A549 (cell line): ENCODE measurements around the gene CLSTN2. TPM values are rescaled to one million over a fixed set of nuclear protein-coding genes. Genes with fewer than 3 reads are reported as not detected.

Experiments used
- ATAC-seq, 2 experiments: fragments of 200-7000 bp in 1 of 2; fragments of >200 bp in 1 of 2; cut with Nextera tagmentation in 1 of 2; cut with Tn5 transposase in 1 of 2; 3 replicates each; pipeline versions ENCODE4 v1.8.0 to v1.9.1; 2018 to 2020; ENCODE audit warnings: mild to moderate bottlenecking in 1 of 2, moderate library complexity in 1 of 2
- CTCF ChIA-PET: fragments of 300-600 bp; sonication (Branson Sonifier 250); formaldehyde crosslinking; extraction: SDS; loops from one replicate; lab custom pipeline; 2021; ENCODE audit warnings: antibody characterized with exemption, inconsistent platforms; lab: Yijun Ruan, JAX
- POLR2A ChIA-PET: fragments of 350-600 bp; formaldehyde crosslinking; extraction: SDS; loops from one replicate; lab custom pipeline; 2021; ENCODE audit warnings: antibody characterized with exemption, inconsistent platforms; lab: Yijun Ruan, JAX
- DNase-seq, 2 experiments: peaks; one replicate each; pipeline versions ENCODE4 v3.0.0 to v3.0.0-alpha.2; 2011 to 2016; ENCODE audit warnings: low read depth in 1 of 2, low spot score in 1 of 2
- FAIRE-seq: peaks from 2 replicates; lab custom pipeline; 2011; peaks lifted over from hg19 to GRCh38; lab: Jason Lieb, UNC
- H3K27ac ChIP-seq, 2 experiments: fragments of >200 bp; sonication (Bioruptor Twin); formaldehyde crosslinking; 3 replicates each; pipeline ENCODE4 v1.5.1; 2016 to 2017
- H3K4me1 ChIP-seq: fragments of >200 bp; sonication (Bioruptor Twin); formaldehyde crosslinking; 3 replicates; pipeline ENCODE4 v1.6.1; 2016
- H3K4me2 ChIP-seq: fragments of >200 bp; sonication (Bioruptor Twin); formaldehyde crosslinking; 3 replicates; pipeline ENCODE4 v1.6.1; 2016
- H3K4me3 ChIP-seq: fragments of >200 bp; sonication (Bioruptor Twin); formaldehyde crosslinking; 3 replicates; pipeline ENCODE4 v1.5.1; 2016
- H3K9me3 ChIP-seq: fragments of >200 bp; sonication (Bioruptor Twin); formaldehyde crosslinking; 3 replicates; pipeline ENCODE4 v1.6.1; 2016
- ATOH8 ChIP-seq: fragments of 250-450 bp; sonication (Bioruptor Pico); IDR thresholded peaks from 2 replicates; pipeline ENCODE4 v1.5.0; 2020; ENCODE audit warnings: low read depth, mild to moderate bottlenecking, moderate library complexity
- BCL3 ChIP-seq: fragments of >200 bp; sonication (Bioruptor Twin); formaldehyde crosslinking; IDR thresholded peaks from 3 replicates; pipeline ENCODE4 v1.6.1; 2016
- CBX8 ChIP-seq: fragments of 200-600 bp; sonication (generic); IDR thresholded peaks from 2 replicates; pipeline ENCODE4 v1.6.1; 2016
- CEBPB ChIP-seq, 2 experiments: fragments of >200 bp in 1 of 2; sonication (Bioruptor Twin) in 1 of 2; formaldehyde crosslinking in 1 of 2; IDR thresholded peaks; 2 replicates each; pipeline ENCODE4 v1.6.1; 2012 to 2016
- CHD2 ChIP-seq: fragments of 150-350 bp; IDR thresholded peaks from 2 replicates; pipeline ENCODE4 v1.6.1; 2014; ENCODE audit warnings: low read length; ENCODE audit not compliant: partially characterized antibody
- CTCF ChIP-seq: fragments of >200 bp; sonication (Bioruptor Twin); formaldehyde crosslinking; IDR thresholded peaks from 3 replicates; pipeline ENCODE4 v1.5.1; 2016
- EHMT2 ChIP-seq: fragments of 200-600 bp; sonication (generic); IDR thresholded peaks from 2 replicates; pipeline ENCODE4 v1.6.1; 2016; ENCODE audit warnings: antibody characterized with exemption, low read depth, mild to moderate bottlenecking, moderate library complexity
- GATA3 ChIP-seq: IDR thresholded peaks from 2 replicates; pipeline ENCODE4 v1.6.1; 2012; ENCODE audit warnings: borderline replicate concordance
- HOXA7 ChIP-seq: fragments of 250-450 bp; sonication (Bioruptor Pico); IDR thresholded peaks from 2 replicates; pipeline ENCODE4 v1.5.0; 2020; ENCODE audit warnings: mild to moderate bottlenecking, moderate library complexity
- JUN ChIP-seq, 2 experiments: fragments of >200 bp; sonication (Bioruptor Twin); formaldehyde crosslinking; IDR thresholded peaks; 2 replicates in 1 of 2; 3 replicates in 1 of 2; pipeline ENCODE4 v1.6.1; 2016 to 2017
- MAX ChIP-seq: IDR thresholded peaks from 2 replicates; pipeline ENCODE4 v1.6.1; 2012
- MAZ ChIP-seq: fragments of 150-350 bp; IDR thresholded peaks from 2 replicates; pipeline ENCODE4 v1.6.1; 2014; ENCODE audit warnings: antibody characterized with exemption, low read depth, low read length, borderline replicate concordance
- MYC ChIP-seq: IDR thresholded peaks from 2 replicates; pipeline ENCODE4 v1.6.1; 2012; ENCODE audit warnings: mild to moderate bottlenecking, inconsistent platforms, low read length, improper control_type of control experiment, borderline replicate concordance
- NPAS2 ChIP-seq: fragments of 250-450 bp; sonication (Bioruptor Pico); IDR thresholded peaks from 2 replicates; pipeline ENCODE4 v1.8.0; 2022; ENCODE audit warnings: mild to moderate bottlenecking, moderate library complexity, borderline replicate concordance
- NR3C1 ChIP-seq: fragments of >200 bp; sonication (Bioruptor Twin); formaldehyde crosslinking; IDR thresholded peaks from 3 replicates; pipeline ENCODE4 v1.6.1; 2017
- PBX3 ChIP-seq: IDR thresholded peaks from 2 replicates; pipeline ENCODE4 v1.6.1; 2012
- POLR2A ChIP-seq: IDR thresholded peaks from 2 replicates; pipeline ENCODE4 v1.6.1; 2012; ENCODE audit warnings: mild to moderate bottlenecking, low read length
- RARB ChIP-seq: fragments of 250-450 bp; sonication (Bioruptor Pico); IDR thresholded peaks from 2 replicates; pipeline ENCODE4 v1.8.0; 2021; ENCODE audit warnings: mild to moderate bottlenecking, moderate library complexity
- RCOR1 ChIP-seq: fragments of 150-350 bp; IDR thresholded peaks from 2 replicates; pipeline ENCODE4 v1.6.1; 2014; ENCODE audit warnings: antibody characterized with exemption, low read length, low read depth
- REST ChIP-seq: fragments of 200-600 bp; sonication (generic); IDR thresholded peaks from 2 replicates; pipeline ENCODE4 v1.6.1; 2016; ENCODE audit warnings: antibody characterized with exemption, mild to moderate bottlenecking, moderate library complexity
- SMC3 ChIP-seq: fragments of >200 bp; sonication (Bioruptor Twin); formaldehyde crosslinking; IDR thresholded peaks from 3 replicates; pipeline ENCODE4 v1.6.1; 2018; ENCODE audit warnings: inconsistent platforms
- TFCP2L1 ChIP-seq: fragments of 250-450 bp; sonication (Bioruptor Pico); IDR thresholded peaks from 2 replicates; pipeline ENCODE4 v1.5.0; 2021; ENCODE audit warnings: mild to moderate bottlenecking
- TP53 ChIP-seq: fragments of 250-450 bp; sonication (Bioruptor Pico); IDR thresholded peaks from 2 replicates; pipeline ENCODE4 v1.5.0; 2021; ENCODE audit warnings: mild to moderate bottlenecking, moderate library complexity
- ZNF302 ChIP-seq: fragments of 250-450 bp; sonication (Bioruptor Pico); IDR thresholded peaks from 2 replicates; pipeline ENCODE4 v1.9.0; 2021; ENCODE audit warnings: inconsistent platforms, mild to moderate bottlenecking, moderate library complexity
- WGBS: methylation state at CpG from one replicate; pipeline ENCODE4 v1.1.6; 2017; ENCODE audit errors: missing lambda C conversion rate; 5-methylcytosine and 5-hydroxymethylcytosine counted together
- polyA plus RNA-seq, 4 experiments: library from polyadenylated mRNA; depleted of rRNA in 3 of 4; stranded (reverse); fragments of >200 nt; fragmentation: RNase III in 1 of 4; extraction: RNeasy Plus Mini Kit Qiagen cat#74134 plus additional on column Dnase treatment in 1 of 4; gene quantifications; 2 replicates in 3 of 4; 3 replicates in 1 of 4; pipeline ENCODE4 v1.2.3, GENCODE V29; 2011 to 2017

The CLSTN2 gene
- polyA plus RNA-seq, 2 of the 4 experiments (the other 2 are of a cell fraction): 0.03 to 0.04 TPM

- 29% methylated on average over 5 of the region's 5 CpGs for WGBS
- FAIRE-seq (no peak), DNase-seq (no peak)
- Histone ChIP-seq H3K4me1 (no peaks in the 10 kb centered on the region), H3K4me3 (no peak overlapping the region), H3K4me2 (no peak overlapping the region), H3K27ac (no peak overlapping the region), H3K9me3 (no peaks in the 10 kb centered on the region)
- CTCF ChIA-PET: no interaction called here
- TF ChIP-seq TFCP2L1 (CRISPR knock-in tag): no peak
- no peak for TF ChIP-seq ZNF302
- no peak for TF ChIP-seq PBX3
- no peak for TF ChIP-seq ATOH8
- no peak for TF ChIP-seq BCL3
- TF ChIP-seq RCOR1: no peak
- no peak for TF ChIP-seq GATA3
- TF ChIP-seq NPAS2 (CRISPR knock-in tag): no peak
- TF ChIP-seq MAX: no peak
- TF ChIP-seq REST: no peak
- no peak for TF ChIP-seq RARB (CRISPR knock-in tag)
- TF ChIP-seq HOXA7 (CRISPR knock-in tag): no peak
- no peak for TF ChIP-seq CBX8
- no peak for TF ChIP-seq POLR2A
- no peak for TF ChIP-seq TP53 (CRISPR knock-in tag)
- TF ChIP-seq, all 56 proteins: peak for 0
- no peak for ATAC-seq
- POLR2A ChIA-PET: no interaction called here
These were observed 641.5 kb downstream of the CLSTN2 start for GRCh38 chr3:140576449-140576848.

GRCh38 chr3:140577911-140578310 is 642.9 kb downstream of the CLSTN2 start:
- POLR2A ChIA-PET: no interaction called here
- 5% methylated on average over 2 of the region's 4 CpGs for WGBS
- Histone ChIP-seq H3K9me3 (no peaks in the 10 kb centered on the region), H3K4me2 (no peak overlapping the region), H3K4me3 (no peak overlapping the region), H3K4me1 (no peaks in the 10 kb centered on the region), H3K27ac (no peak overlapping the region)
- DNase-seq: no peak
- ATAC-seq: no peak
- no peak for FAIRE-seq
- CTCF ChIA-PET: no interaction called here
- TF ChIP-seq EHMT2 (no peak), SMC3 (no peak), MAZ (no peak), MYC (no peak), CEBPB (IDR thresholded peaks at IDR 0.05) (no peak), JUN (IDR thresholded peaks at IDR 0.05) (no peak), CTCF (no peak), NR3C1 (no peak), CHD2 (no peak)
